ENCODE data around the gene TDRD10.

The TDRD10 gene

DNA sequence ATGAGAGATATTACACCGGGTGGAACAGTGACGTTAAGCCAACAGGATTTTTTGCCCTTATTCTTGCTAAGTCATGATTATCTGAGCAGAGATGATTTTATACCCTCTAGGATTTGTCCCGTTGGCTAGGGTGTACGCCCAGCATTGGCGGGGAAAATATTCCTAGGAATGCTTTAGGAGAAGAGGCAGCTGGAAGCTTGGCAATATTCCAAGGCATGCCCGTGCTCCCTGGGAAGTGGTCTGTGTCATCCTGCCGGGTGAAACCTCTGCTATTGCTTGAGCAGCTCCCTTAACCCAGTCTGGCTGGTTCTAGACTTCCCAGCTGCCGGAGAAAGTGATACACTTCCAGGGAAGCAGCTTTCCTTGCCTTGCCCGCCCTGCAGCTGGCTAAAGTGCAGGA is 81.8 kb downstream of the TDRD10 start:
- no peak for DNase-seq

DNA sequence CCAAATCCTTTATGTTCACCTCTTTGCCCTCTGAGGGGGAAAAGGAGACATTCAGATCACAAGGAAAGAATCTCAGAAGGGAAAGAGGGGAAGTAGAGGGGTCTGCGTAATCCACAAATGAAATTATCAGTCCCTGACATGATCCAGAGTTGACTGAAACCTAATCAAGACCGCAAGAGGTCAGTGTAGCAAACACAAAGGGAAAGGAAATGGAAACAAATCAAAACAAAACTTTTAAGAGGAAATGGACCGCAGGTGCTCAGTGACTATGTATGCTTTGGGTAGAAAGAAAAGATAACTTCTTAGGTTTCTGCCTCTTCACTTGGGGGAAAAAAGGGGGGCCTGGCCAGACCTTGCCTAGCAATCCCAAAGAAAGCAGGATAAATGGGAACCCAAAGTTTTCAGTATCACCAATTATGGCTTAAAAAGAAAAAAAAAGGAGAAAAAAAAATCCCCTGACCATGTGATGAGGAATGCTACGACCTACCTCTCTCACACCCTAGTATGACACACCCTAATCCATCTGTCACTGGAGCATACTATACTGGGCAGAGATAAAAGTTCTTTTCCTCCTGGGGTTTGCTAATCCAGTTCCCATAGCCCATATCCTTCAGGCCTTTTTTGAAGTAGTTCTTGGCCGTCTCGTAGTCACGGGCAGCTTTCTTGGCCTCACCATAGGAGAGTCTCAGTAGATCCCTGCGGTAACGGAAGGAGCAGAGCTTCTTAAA is 82.4 kb downstream of the TDRD10 start:
- no peak for DNase-seq

DNA sequence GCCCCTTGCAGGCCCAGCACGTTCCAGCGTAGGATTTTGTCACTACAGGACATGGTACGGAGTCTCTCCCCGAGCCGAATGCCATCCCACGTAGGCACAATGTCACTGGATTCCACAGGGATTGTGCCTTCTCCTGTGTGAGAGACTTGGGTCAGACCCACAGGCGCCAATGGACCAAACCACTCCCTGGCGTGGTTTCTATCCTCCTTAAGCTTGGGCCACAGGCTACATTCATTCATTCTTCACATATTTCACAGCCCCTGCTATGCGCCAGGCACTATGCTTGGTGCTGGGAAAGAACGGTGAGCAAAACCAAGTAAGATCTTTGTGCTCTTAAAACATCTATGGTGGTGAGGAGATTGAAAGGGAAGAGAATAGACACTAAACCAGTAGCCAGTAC is 84.2 kb downstream of the TDRD10 start:
- DNase-seq, result no peak

DNA sequence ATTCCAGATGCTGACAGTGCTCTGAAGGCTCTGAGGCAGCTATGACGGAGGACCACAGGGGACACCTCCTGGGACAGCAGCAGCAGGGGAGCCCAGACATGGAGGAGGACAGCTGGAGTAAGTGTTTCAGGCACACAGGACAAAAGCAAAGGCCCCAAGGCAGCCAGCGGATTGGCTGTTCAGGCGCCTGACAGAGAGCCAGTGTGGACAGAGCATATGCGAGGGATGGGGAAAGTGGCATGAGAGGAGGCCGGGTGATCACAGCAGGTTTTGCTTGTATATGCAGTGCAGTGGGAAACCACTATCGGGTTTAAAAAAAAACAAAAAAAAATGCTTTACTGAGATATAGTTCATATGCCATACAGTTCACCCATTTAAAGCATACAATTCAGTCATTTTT is 84.6 kb downstream of the TDRD10 start:
- no peak for DNase-seq

DNA sequence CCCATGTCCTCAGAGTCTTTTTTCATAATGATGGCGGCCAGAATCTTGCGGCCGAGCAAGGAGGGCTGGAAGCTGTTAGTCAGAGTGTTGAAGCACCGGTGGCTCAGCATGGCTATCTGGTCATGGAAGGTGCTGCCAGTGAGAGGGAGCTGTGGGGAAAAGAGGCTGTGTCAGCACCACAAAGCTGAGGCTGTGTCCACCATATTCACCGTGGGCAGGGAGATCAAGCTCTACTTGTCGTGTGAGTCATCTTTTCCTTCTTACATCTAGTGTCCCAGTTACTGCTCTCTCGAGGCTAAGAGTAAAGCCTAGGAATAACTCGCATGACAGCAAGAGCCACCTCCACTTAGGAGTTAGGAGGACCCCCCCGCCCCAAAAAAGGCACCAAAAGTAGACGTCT is 87.8 kb downstream of the TDRD10 start:
- no peak for DNase-seq

DNA sequence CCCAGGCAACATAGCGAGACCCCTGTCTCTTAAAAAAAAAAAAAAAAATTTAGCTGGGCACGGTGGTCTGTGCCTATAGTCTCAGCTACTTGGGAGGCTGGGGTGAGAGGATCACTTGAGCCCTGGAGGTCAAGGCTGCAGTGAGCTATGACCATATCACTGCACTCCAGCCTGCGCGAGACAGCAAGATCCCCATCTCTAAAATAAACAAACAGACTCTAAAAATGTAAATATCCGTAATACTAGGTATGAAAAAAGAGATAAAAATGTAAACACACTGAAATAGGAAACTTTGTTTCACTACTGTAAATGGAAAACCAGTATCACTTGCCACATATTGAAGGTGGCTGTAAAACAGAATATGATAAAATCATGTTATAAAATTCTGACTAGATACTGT is 88.7 kb downstream of the TDRD10 start:
- DNase-seq, result no peak

DNA sequence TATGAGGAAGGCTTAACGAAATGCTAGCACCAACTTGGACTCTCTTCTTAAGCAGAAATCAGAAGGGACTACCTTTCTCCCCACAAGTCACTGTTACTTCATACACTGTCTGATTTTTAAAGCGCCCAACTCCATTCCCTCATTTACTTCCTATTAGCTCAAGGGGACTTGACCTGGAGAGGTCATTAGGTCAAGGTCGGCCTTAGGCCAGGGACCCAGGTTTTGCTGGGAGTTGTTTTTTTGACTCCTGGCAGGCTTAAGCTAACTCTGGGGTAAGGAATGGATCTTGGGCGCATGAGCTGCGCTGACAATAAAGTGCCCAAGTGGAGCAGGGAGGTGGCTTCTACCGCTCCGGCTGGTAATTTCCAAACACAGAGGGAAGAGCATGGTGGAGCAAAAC is 89.2 kb downstream of the TDRD10 start:
- no peak for DNase-seq

DNA sequence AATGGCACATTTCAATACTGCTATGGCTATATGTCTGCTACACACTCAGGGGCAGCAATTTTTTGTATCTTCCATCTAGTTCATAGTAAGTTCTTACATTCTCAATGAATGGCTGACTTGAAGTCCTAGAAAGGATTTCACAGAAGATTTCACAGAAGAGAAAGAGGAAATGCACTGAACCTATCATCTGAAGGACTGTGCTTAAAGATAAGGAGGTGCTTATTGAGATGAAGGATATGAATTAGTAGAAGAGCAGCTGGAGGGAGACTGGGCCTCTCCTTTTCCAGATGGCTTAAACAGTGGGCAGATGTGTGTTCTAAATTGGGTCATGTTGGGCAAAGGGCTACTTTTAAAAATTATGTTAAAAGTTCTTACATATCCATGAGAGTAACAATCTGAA is 91.4 kb downstream of the TDRD10 start:
- no peak for DNase-seq

DNA sequence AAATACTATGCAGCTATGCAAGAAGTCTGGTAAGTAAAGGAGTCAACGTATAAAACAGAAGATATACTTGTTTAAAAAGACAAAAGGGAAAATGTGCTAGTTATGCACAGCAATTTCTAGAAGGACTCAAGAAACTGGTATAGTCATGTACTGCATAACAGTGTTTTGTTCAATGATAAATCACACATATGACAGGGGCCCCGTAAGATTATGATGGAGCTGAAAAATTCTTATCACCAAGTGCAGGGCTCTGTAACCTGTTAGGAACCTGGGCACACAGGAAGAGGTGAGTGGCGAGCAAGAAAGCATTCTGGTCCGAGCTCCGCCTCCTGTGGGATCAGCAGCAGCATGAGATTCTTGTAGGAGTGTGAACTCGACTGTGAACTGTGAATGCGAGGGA is 92.8 kb downstream of the TDRD10 start:
- DNase-seq, result no peak

DNA sequence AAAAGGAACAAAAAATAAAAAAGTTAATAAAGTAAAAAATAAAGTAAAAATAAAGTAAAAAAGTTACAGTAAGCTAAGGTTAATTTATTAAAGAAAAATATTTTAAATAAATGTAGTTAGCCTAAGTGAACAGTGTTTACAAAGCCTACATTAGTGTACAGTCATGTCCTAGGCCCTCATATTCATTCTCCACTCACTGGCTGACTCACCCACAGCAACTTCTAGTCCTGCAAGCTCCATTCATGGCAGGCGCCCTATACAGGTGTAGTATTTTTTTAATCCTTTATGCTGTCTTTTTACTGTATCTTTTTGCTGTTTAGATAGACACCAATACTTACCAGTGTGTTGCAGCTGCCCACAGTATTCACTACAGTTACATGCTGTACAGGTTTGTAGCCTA is 93.6 kb downstream of the TDRD10 start:
- no peak for DNase-seq
